Mesendoderm (in vitro differentiated cells): ENCODE data around the gene RASL12.

Experiments used
- DNase-seq: peaks from one replicate; pipeline ENCODE4 v3.0.0; 2013
- H2AK5ac ChIP-seq: 2 replicates; pipeline ENCODE4 v1.6.1; 2013; ENCODE audit warnings: low read length, inconsistent platforms
- H2BK120ac ChIP-seq: 2 replicates; pipeline ENCODE4 v1.6.1; 2013; ENCODE audit warnings: low read depth, mild to moderate bottlenecking, low read length, moderate library complexity, mixed read lengths
- H2BK15ac ChIP-seq: replicated peaks from 2 replicates; pipeline ENCODE4 v1.6.1; 2013; ENCODE audit warnings: low read depth, mild to moderate bottlenecking, moderate library complexity
- H2BK5ac ChIP-seq: 2 replicates; pipeline ENCODE4 v1.6.1; 2013; ENCODE audit warnings: low read length, inconsistent platforms
- H3K18ac ChIP-seq: 2 replicates; pipeline ENCODE4 v1.6.1; 2013; ENCODE audit warnings: mild to moderate bottlenecking, low read length, mixed read lengths
- H3K23ac ChIP-seq: one replicate; pipeline ENCODE4 v1.6.1; 2013; ENCODE audit warnings: low read length
- H3K27ac ChIP-seq: 2 replicates; pipeline ENCODE4 v1.5.1; 2013; ENCODE audit warnings: low read depth, mild to moderate bottlenecking, inconsistent platforms, low read length, moderate library complexity
- H3K27me3 ChIP-seq: 2 replicates; pipeline ENCODE4 v1.6.1; 2013; ENCODE audit warnings: low read length, control low read depth, mild to moderate bottlenecking, inconsistent platforms; ENCODE audit not compliant: insufficient read depth, poor library complexity
- H3K36me3 ChIP-seq: 2 replicates; pipeline ENCODE4 v1.6.1; 2013; ENCODE audit warnings: low read length, inconsistent platforms; ENCODE audit not compliant: control insufficient read depth, insufficient read depth
- H3K4ac ChIP-seq: one replicate; pipeline ENCODE4 v1.6.1; 2013; ENCODE audit warnings: low read depth, mild to moderate bottlenecking, low read length, moderate library complexity
- H3K4me1 ChIP-seq: 2 replicates; pipeline ENCODE4 v1.6.1; 2013; ENCODE audit warnings: low read depth, low read length, inconsistent platforms; ENCODE audit not compliant: control insufficient read depth
- H3K4me2 ChIP-seq: 2 replicates; pipeline ENCODE4 v1.6.1; 2013; ENCODE audit warnings: low read length
- H3K4me3 ChIP-seq: 2 replicates; pipeline ENCODE4 v1.5.1; 2013; ENCODE audit warnings: mild to moderate bottlenecking, low read length
- H3K56ac ChIP-seq: one replicate; pipeline ENCODE4 v1.6.1; 2013; ENCODE audit warnings: low read length
- H3K79me1 ChIP-seq: 2 replicates; pipeline ENCODE4 v1.6.1; 2013; ENCODE audit warnings: low read length, inconsistent platforms
- H3K79me2 ChIP-seq: 2 replicates; pipeline ENCODE4 v1.6.1; 2013; ENCODE audit warnings: mild to moderate bottlenecking, low read length; ENCODE audit not compliant: control insufficient read depth, insufficient read depth
- H3K9ac ChIP-seq: 2 replicates; pipeline ENCODE4 v1.6.1; 2013; ENCODE audit warnings: low read length, inconsistent platforms
- H4K5ac ChIP-seq: one replicate; pipeline ENCODE4 v1.6.1; 2013; ENCODE audit warnings: low read length
- H4K8ac ChIP-seq: one replicate; pipeline ENCODE4 v1.6.1; 2013; ENCODE audit warnings: low read depth, mild to moderate bottlenecking, control low read depth, low read length, moderate library complexity
- WGBS: extraction: QIAGEN DNeasy Blood & Tissue Kit; methylation state at CpG from one replicate; pipeline ENCODE4 v1.1.7; 2013; ENCODE audit warnings: low lambda C conversion rate, missing lambda C conversion rate; ENCODE audit not compliant: insufficient coverage; ENCODE audit errors: extremely low coverage; 5-methylcytosine and 5-hydroxymethylcytosine counted together

RASL12 gene

GRCh38 chr15:65081758-65082157, 14.0 kb upstream of the RASL12 start:
- Histone ChIP-seq H3K23ac (no peak overlapping the region), H3K4ac (no peak overlapping the region), H3K4me3 (no peak overlapping the region), H3K18ac (no peak overlapping the region), H3K79me2 (no peaks in the 10 kb centered on the region), H2BK5ac (no peak overlapping the region), H2BK120ac (no peak overlapping the region), H3K56ac (peak overlapping the region; percentile 11), H3K4me2 (no peak overlapping the region), H2BK15ac (no peak overlapping the region), H2AK5ac (no peak overlapping the region), H3K79me1 (no peaks in the 10 kb centered on the region), H4K5ac (no peak overlapping the region), H3K27me3 (no peaks in the 10 kb centered on the region), H3K36me3 (no peaks in the 10 kb centered on the region), H3K9ac (no peak overlapping the region), H3K4me1 (peaks cover 14% of the 10 kb centered on the region), H4K8ac (no peak overlapping the region), H3K27ac (no peak overlapping the region)
- no CpG with 5 or more reads among the region's 5 CpGs for WGBS
- no peak for DNase-seq

GRCh38 chr15:65081270-65081669, 13.5 kb upstream of the RASL12 start:
- no peak overlapping the region for H3K9ac ChIP-seq
- H2BK15ac ChIP-seq = no peak overlapping the region
- no CpG with 5 or more reads among the region's 6 CpGs for WGBS
- H3K4me2 ChIP-seq = no peak overlapping the region
- no peak overlapping the region for H2BK120ac ChIP-seq
- H3K23ac ChIP-seq = no peak overlapping the region
- no peak overlapping the region for H3K4ac ChIP-seq
- H3K56ac ChIP-seq = peak overlapping the region; percentile 11
- H4K5ac ChIP-seq = no peak overlapping the region
- no peaks in the 10 kb centered on the region for H3K79me1 ChIP-seq
- no peak overlapping the region for H2BK5ac ChIP-seq
- no peak overlapping the region for H3K18ac ChIP-seq
- no peak for DNase-seq
- peaks cover 14% of the 10 kb centered on the region for H3K4me1 ChIP-seq
- H3K27ac ChIP-seq = no peak overlapping the region
- no peak overlapping the region for H2AK5ac ChIP-seq
- H3K27me3 ChIP-seq = no peaks in the 10 kb centered on the region
- H3K36me3 ChIP-seq = no peaks in the 10 kb centered on the region
- H4K8ac ChIP-seq = no peak overlapping the region
- H3K79me2 ChIP-seq = no peaks in the 10 kb centered on the region
- H3K4me3 ChIP-seq = no peak overlapping the region

- Histone ChIP-seq H2BK15ac (no peak overlapping the region), H3K27me3 (no peaks in the 10 kb centered on the region)
- no CpG with 5 or more reads among the region's 5 CpGs for WGBS
Measured at GRCh38 chr15:65079580-65079979, 11.8 kb upstream of the RASL12 start.

GRCh38 chr15:65077981-65078352, 10.2 kb upstream of the RASL12 start:
- no peak overlapping the region for H2AK5ac ChIP-seq
- peaks cover 3% of the 10 kb centered on the region for H3K4me1 ChIP-seq
- no peak overlapping the region for H3K9ac ChIP-seq
- no peak overlapping the region for H2BK120ac ChIP-seq
- no peaks in the 10 kb centered on the region for H3K79me1 ChIP-seq
- no peak overlapping the region for H2BK15ac ChIP-seq
- H2BK5ac ChIP-seq = no peak overlapping the region
- H3K56ac ChIP-seq = peak overlapping the region; percentile 73
- H3K18ac ChIP-seq = no peak overlapping the region
- H3K36me3 ChIP-seq = no peaks in the 10 kb centered on the region
- no peak overlapping the region for H4K8ac ChIP-seq
- peak; percentile 93 for DNase-seq
- no peaks in the 10 kb centered on the region for H3K79me2 ChIP-seq
- H3K4me2 ChIP-seq = no peak overlapping the region
- no peak overlapping the region for H3K23ac ChIP-seq
- no peak overlapping the region for H3K4me3 ChIP-seq
- no CpG with 5 or more reads among the region's 24 CpGs for WGBS
- H3K27me3 ChIP-seq = no peaks in the 10 kb centered on the region
- no peak overlapping the region for H4K5ac ChIP-seq
- H3K27ac ChIP-seq = no peak overlapping the region
- no peak overlapping the region for H3K4ac ChIP-seq

More at GRCh38 chr15:65079580-65079979, 11.8 kb upstream of the RASL12 start:
- Histone ChIP-seq H4K5ac (no peak overlapping the region), H3K4me1 (peaks cover 14% of the 10 kb centered on the region), H2AK5ac (no peak overlapping the region), H3K56ac (no peak overlapping the region), H3K4me3 (no peak overlapping the region), H2BK5ac (no peak overlapping the region), H3K18ac (no peak overlapping the region), H3K9ac (no peak overlapping the region), H3K36me3 (no peaks in the 10 kb centered on the region), H3K79me2 (no peaks in the 10 kb centered on the region), H3K4ac (no peak overlapping the region), H3K4me2 (no peak overlapping the region), H3K79me1 (no peaks in the 10 kb centered on the region), H2BK120ac (no peak overlapping the region), H3K27ac (no peak overlapping the region), H3K23ac (no peak overlapping the region), H4K8ac (no peak overlapping the region)
- DNase-seq = no peak

- no peak overlapping the region for H4K5ac ChIP-seq
- H3K4me3 ChIP-seq = no peak overlapping the region
- peak overlapping the region; percentile 73 for H3K56ac ChIP-seq
- no peak overlapping the region for H2BK15ac ChIP-seq
- H4K8ac ChIP-seq = no peak overlapping the region
- no peak overlapping the region for H2BK120ac ChIP-seq
- H3K27me3 ChIP-seq = no peaks in the 10 kb centered on the region
- no peaks in the 10 kb centered on the region for H3K79me2 ChIP-seq
- no peaks in the 10 kb centered on the region for H3K4me1 ChIP-seq
- no peaks in the 10 kb centered on the region for H3K36me3 ChIP-seq
- no peak overlapping the region for H3K4me2 ChIP-seq
- H3K79me1 ChIP-seq = no peaks in the 10 kb centered on the region
- no peak overlapping the region for H3K18ac ChIP-seq
- no peak overlapping the region for H3K23ac ChIP-seq
- no peak overlapping the region for H2AK5ac ChIP-seq
- H3K27ac ChIP-seq = no peak overlapping the region
- H3K4ac ChIP-seq = no peak overlapping the region
- H3K9ac ChIP-seq = no peak overlapping the region
- no peak overlapping the region for H2BK5ac ChIP-seq
- no CpG with 5 or more reads among the region's 85 CpGs for WGBS
- DNase-seq = no peak
Measured at GRCh38 chr15:65077291-65077980, 9.6 kb upstream of the RASL12 start.
